Activated CD4-positive, alpha-beta T cell treated with anti-CD3 and anti-CD28 coated beads, Interleukin-2, amount 10 ng/mL, durations not matched to agents 24 days and 14 days (primary cell): ENCODE data around the gene EPHB3. TPM values are rescaled to one million over a fixed set of nuclear protein-coding genes. Genes with fewer than 3 reads are reported as not detected.

ENCODE experiments used
- DNase-seq: peaks from one replicate; pipeline ENCODE4 v3.0.0; 2022
- H3K27ac Mint-ChIP-seq: one replicate; pipeline ENCODE4 v1.8.0; 2022; ENCODE audit warnings: mild to moderate bottlenecking, mixed read lengths
- H3K27me3 Mint-ChIP-seq: one replicate; pipeline ENCODE4 v1.8.0; 2022; ENCODE audit warnings: mixed read lengths
- H3K36me3 Mint-ChIP-seq: one replicate; pipeline ENCODE4 v1.8.0; 2022; ENCODE audit warnings: low read depth, mild to moderate bottlenecking, mixed read lengths
- H3K4me1 Mint-ChIP-seq: one replicate; pipeline ENCODE4 v1.8.0; 2021; ENCODE audit warnings: mixed read lengths
- H3K4me3 Mint-ChIP-seq: one replicate; pipeline ENCODE4 v1.8.0; 2022; ENCODE audit warnings: mild to moderate bottlenecking, moderate library complexity, mixed read lengths
- H3K9me3 Mint-ChIP-seq: one replicate; pipeline ENCODE4 v1.8.0; 2021; ENCODE audit warnings: mixed read lengths
- intact Hi-C: fragments of 100-400 bp; cut with micrococcal nuclease; formaldehyde crosslinking; loops from one replicate; pipeline ENCODE4 v1.15.1; 2023
- total RNA-seq: library from RNA; stranded (reverse); gene quantifications from 2 replicates; pipeline ENCODE4 v1.2.3, GENCODE V29; 2022

The EPHB3 gene
- total RNA-seq, 1 donor from 2014 or later: 0.05 TPM

DNA sequence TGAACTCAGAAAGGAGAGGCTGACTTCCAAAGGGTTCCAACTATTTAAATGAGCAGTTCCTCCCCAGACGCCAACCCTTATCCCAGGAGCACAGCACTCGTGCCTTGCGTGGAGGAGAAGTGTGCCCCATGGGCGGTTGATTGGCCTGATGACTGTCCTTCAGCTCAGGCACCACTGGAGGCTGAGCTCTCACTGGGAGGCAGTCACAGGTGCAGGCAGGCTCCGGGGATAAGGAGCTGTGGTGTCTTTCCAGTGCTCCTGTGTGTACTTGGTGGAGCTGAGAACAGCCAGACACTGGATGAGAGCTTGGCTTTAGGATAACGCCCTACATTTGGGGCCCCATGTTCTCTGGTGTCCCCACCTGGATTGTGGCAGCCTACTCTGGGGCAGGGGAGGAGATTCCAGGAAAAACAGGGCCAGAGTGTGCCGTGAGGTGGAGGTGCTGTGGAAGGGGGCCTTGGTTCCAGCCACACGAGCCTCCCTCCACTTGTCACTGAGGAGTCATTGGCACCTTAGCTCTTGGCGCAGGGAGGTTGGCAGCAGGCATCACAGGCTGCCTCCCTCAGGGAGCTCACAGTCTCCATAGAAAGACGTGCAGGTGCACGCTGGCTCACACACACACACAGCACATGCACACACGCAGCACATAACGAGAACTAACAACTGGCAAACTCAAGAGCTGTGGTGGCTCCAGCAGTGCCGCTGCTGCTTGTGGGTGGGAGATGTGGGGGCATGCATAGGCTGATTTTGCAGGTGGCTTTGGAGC, 22.7 kb upstream of the EPHB3 start:
- H3K27ac Mint-ChIP-seq: no peak overlapping the region
- H3K9me3 Mint-ChIP-seq: no peaks in the 10 kb centered on the region
- DNase-seq: no peak
- H3K4me3 Mint-ChIP-seq: no peak overlapping the region
- peaks cover 40% of the 10 kb centered on the region for H3K27me3 Mint-ChIP-seq
- intact Hi-C loops: no loop called here
- H3K36me3 Mint-ChIP-seq: no peaks in the 10 kb centered on the region
- peaks cover 4% of the 10 kb centered on the region for H3K4me1 Mint-ChIP-seq

DNA sequence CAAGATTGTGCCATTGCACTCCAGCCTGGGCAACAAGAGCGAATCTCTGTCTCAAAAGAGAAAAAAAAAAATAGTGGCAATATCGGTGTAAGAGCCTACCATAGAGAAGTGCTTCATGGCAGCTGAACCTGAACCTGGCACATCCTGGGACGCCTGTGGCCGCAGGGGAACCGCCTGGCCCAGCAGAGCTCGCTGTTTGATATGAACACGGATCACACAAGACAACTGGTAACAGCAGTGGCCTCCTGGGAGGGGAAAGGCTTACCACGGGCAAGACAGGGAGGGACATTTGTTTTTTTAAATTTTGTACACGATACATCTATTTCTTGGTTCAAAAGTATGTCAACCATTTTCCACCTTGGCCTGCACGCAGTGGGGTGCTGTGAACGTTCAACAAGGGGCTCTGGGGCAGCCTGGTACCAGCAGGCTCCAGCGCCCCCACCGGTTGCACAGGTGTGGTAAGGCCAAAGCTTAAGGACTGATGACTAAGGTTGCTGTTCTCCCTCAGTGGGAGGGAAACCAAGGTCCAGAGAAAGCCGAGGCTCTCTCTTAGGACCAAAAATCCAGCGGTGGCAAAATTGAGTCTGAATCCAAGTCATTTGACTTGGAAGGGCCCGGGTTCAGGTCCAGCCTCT, 21.7 kb upstream of the EPHB3 start:
- intact Hi-C loops: loop anchor here (2.0 to 5.0 kb wide), 2 partner anchors 15 to 643 kb away; no protein-coding TSS in a partner anchor

DNA sequence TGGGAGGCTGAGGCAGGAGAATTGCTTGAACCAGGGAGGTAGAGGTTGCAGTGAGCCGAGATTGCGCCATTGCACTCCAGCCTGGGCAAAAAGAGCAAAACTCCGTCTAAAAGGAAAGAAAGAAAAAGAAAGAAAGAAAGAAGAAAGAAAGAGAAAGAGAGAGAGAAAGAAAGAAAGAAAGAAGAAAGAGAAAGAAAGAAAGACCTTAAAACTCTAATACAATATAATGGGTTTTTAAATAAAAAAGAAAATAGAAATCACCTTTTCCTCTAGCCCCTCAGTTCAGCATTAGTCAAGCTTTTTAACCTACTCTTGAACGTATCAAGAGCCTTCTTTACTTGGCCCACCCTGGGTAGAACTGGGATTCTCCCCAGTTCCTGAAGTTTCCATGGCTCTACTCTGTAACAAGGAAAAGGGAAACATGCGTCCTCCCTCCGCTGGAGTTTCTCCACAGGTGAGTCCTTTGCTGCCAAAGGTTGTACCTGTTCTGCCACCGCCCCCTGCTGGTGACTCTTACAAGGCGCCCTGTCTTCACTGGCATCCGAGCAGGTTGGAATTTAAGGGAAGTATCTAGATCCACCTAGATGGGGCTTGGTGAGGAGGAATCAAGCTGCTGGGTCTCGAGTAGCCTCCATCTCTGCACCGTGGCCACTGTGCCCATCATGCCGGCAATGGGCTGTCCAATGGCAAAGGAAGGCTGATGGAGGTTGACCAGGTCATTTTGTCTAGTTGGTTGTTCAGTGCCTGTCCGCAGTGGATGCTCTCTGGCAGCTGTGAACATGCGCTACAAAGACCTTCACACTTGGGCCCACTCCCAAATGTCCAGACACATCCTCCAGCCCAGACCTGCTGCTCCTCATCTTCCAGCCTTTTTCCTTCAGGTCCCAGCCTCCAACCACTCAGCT, 20.6 kb upstream of the EPHB3 start:
- no peaks in the 10 kb centered on the region for H3K36me3 Mint-ChIP-seq
- no peak overlapping the region for H3K4me3 Mint-ChIP-seq
- DNase-seq: peak; percentile 92
- H3K9me3 Mint-ChIP-seq: no peaks in the 10 kb centered on the region
- peaks cover 7% of the 10 kb centered on the region for H3K4me1 Mint-ChIP-seq
- intact Hi-C loops: loop anchor here (2.0 to 5.0 kb wide), 2 partner anchors 16 to 644 kb away; no protein-coding TSS in a partner anchor
- H3K27me3 Mint-ChIP-seq: peaks cover 37% of the 10 kb centered on the region
- no peak overlapping the region for H3K27ac Mint-ChIP-seq

More for the DNA sequence above, 21.7 kb upstream of the EPHB3 start:
- no peaks in the 10 kb centered on the region for H3K36me3 Mint-ChIP-seq
- no peak for DNase-seq
- H3K4me3 Mint-ChIP-seq: no peak overlapping the region
- peaks cover 7% of the 10 kb centered on the region for H3K4me1 Mint-ChIP-seq
- no peaks in the 10 kb centered on the region for H3K9me3 Mint-ChIP-seq
- peaks cover 36% of the 10 kb centered on the region for H3K27me3 Mint-ChIP-seq
- no peak overlapping the region for H3K27ac Mint-ChIP-seq

DNA sequence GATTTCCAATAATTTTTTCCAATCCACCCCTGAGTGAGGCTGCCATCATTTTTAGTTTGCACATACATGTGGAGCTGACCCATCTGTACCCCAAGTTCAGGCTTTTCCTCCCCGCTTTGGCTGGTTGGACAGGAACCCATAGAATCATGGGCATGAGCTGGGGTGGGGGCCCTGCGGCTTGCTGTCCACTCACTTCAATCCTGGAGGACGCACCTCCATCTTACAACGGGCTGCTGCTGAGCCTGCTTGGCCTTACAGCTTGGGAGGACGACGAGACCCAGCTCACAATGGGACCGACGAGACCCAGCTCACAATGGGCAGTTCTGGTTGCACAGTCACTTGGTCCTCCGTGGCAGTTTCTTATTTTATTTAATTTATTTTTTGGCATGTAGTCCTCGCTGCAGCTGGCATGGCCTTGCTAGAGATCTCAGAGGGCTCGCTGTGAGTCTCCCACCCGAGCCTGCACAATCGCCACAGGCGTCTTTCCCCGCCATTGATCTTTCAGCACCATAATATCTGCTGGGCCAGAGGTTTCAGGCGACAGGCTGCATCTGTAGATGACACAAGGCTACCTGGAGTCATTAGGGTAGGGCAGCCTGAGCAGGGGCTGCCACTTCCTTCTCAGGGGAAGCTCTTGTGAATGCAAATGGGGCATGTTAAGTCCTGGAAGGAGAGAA, 19.6 kb upstream of the EPHB3 start:
- Mint-ChIP-seq H3K4me1 (peaks cover 7% of the 10 kb centered on the region), H3K27me3 (peaks cover 33% of the 10 kb centered on the region), H3K9me3 (no peaks in the 10 kb centered on the region), H3K4me3 (no peak overlapping the region), H3K27ac (no peak overlapping the region), H3K36me3 (no peaks in the 10 kb centered on the region)
- DNase-seq: no peak
- intact Hi-C loops: loop anchor here (2.0 to 5.0 kb wide), 2 partner anchors 17 to 645 kb away; no protein-coding TSS in a partner anchor

DNA sequence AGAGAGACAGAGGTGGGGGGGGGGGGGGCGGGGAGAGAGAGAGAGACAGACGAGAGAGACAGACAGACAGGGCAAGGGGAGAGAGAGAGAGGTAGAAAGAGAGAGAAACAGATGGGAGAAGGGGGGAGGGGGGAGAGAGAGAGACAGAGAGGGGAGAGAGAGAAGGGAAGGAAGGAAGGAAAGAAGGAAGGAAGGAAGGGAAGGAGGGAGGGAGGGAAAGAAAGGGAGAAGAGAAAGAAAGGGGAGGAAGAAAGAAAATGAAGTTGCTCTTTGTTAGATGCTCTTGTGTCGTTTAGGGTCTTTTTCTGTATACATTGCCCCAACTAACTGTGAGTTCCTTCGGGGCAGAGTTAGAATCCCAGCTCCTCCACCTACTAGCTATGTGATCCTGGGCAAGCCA, 19.0 kb upstream of the EPHB3 start:
- no peak overlapping the region for H3K4me3 Mint-ChIP-seq
- intact Hi-C loops: loop anchor here (5.0 kb wide), 1 partner anchor 645 kb away; no protein-coding TSS in a partner anchor
- H3K27me3 Mint-ChIP-seq: peaks cover 29% of the 10 kb centered on the region
- no peak overlapping the region for H3K27ac Mint-ChIP-seq
- no peaks in the 10 kb centered on the region for H3K9me3 Mint-ChIP-seq
- peaks cover 7% of the 10 kb centered on the region for H3K4me1 Mint-ChIP-seq
- no peaks in the 10 kb centered on the region for H3K36me3 Mint-ChIP-seq
- DNase-seq: no peak

DNA sequence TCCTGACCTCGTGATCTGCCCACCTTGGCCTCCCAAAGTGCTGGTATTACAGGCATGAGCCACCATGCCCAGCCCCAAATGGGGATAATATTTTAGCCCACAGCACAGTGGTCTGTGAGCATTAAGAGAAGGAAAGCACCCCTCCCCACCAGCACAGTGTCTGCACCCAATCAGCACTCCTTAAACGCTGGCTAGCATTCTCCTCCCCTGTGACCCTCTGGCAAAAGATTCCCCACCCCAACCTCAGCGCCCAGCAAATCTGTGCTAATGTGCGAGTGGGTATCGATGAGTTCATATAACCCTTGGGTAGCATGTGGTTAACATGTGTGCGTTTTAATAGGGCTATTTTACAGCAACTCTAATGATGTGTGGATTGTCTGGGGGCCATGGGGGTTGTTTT, 18.3 kb upstream of the EPHB3 start:
- Mint-ChIP-seq H3K4me3 (no peak overlapping the region), H3K36me3 (no peaks in the 10 kb centered on the region), H3K4me1 (peaks cover 7% of the 10 kb centered on the region), H3K9me3 (no peaks in the 10 kb centered on the region), H3K27me3 (peaks cover 25% of the 10 kb centered on the region), H3K27ac (no peak overlapping the region)
- DNase-seq: no peak
- intact Hi-C loops: loop anchor here (5.0 kb wide), 1 partner anchor 646 kb away; no protein-coding TSS in a partner anchor

DNA sequence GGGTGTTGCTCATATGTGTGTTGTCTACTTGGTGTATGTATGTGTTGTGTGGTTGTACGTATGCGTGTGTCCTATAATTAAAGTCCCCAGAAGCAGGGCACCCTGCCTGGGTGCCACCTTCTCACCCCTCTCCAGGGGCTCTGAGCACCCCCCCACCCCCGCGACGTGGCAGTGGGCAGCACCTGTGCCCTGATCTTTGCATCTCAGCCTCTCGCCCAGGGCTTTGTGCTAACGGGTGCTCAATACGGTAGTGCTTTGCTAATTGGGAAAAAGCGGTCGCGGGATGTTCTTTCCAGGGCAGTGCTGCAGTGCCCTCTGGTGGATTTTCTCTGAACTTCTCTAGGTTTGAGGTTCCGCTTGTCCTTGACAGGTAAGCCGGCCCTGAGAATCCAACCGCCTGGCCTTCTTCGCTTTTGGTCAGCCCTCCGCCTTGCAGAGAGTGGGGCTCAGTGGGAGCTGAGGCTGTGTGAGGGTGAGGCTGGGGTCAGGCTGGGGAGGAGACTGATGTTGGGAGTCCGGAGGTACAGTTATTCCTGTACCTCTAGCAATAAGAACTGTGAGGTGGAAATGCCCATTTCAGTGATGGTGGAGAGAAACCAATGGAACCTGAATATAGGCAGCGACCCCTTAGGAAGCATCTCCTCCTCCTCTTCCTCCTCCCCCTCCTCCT, 17.6 kb upstream of the EPHB3 start:
- Mint-ChIP-seq H3K4me1 (peaks cover 7% of the 10 kb centered on the region), H3K27me3 (peaks cover 21% of the 10 kb centered on the region), H3K27ac (peak overlapping the region; percentile 20), H3K4me3 (no peak overlapping the region), H3K36me3 (no peaks in the 10 kb centered on the region), H3K9me3 (no peaks in the 10 kb centered on the region)
- intact Hi-C loops: loop anchor here (1.0 to 5.0 kb wide), 5 partner anchors 31 to 647 kb away; no protein-coding TSS in a partner anchor
- DNase-seq: peak; percentile 94

DNA sequence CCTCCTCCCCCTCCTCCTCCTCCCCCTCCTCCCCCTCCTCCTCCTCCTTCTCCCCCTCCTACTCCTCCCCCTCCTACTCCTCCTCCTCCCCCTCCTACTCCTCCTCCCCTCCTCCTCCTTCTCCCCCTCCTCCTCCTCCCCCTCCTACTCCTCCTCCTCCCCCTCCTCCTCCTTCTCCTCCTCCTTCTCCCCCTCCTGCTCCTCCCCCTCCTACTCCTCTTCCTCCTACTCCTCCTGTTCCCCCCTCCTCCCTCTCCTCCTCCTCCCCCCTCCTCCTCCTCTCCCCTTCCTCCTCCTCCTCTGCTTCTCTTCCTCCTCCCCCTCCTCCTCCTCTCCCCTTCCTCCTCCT, 17.1 kb upstream of the EPHB3 start:
- Mint-ChIP-seq H3K4me1 (peaks cover 7% of the 10 kb centered on the region), H3K36me3 (no peaks in the 10 kb centered on the region), H3K27ac (no peak overlapping the region), H3K4me3 (no peak overlapping the region), H3K9me3 (no peaks in the 10 kb centered on the region), H3K27me3 (peaks cover 21% of the 10 kb centered on the region)
- intact Hi-C loops: loop anchor here (1.0 to 5.0 kb wide), 5 partner anchors 31 to 647 kb away; no protein-coding TSS in a partner anchor
- no peak for DNase-seq

DNA sequence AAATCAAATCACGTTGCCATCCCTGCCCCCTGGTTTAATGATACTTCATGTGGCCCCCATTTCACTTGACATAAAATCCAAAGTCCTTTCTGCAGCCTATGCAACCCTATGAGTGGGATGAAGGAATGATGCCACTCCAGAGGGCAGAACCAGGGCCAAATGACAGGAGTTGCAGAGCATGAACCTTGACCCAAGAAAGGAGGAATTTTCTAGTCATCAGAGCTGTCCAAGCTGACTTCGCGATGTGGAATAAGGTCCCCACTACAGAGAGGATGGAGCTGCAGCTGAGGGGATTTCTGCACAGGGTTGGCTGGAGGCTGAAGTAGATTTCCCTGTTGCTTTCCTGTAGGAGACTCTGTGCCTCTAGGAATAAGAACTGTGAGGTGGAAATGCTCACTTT, 15.8 kb upstream of the EPHB3 start:
- Mint-ChIP-seq H3K27me3 (peaks cover 17% of the 10 kb centered on the region), H3K4me1 (peaks cover 7% of the 10 kb centered on the region), H3K36me3 (no peaks in the 10 kb centered on the region), H3K9me3 (no peaks in the 10 kb centered on the region), H3K27ac (no peak overlapping the region), H3K4me3 (no peak overlapping the region)
- no peak for DNase-seq
- intact Hi-C loops: no loop called here

DNA sequence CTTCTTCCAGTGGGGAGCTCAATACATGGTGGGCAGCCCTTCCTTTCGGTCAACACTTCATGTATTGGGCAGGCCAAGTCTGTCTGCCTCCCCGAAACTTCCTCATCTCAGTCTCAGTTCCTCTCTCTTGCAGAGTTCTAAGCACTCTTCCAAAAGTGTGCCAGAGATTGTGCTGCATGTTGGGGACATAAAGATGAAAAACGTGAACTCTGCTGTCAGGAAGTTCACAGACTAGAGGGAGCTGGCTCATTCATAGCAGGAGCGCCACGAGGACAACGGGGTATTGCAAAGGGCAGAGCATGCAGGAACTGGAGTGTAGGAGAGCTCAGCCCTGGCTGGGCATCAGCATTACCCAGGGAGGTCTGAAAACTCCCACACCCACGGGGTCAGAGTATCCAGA, 15.3 kb upstream of the EPHB3 start:
- H3K27ac Mint-ChIP-seq: no peak overlapping the region
- no peaks in the 10 kb centered on the region for H3K36me3 Mint-ChIP-seq
- no peaks in the 10 kb centered on the region for H3K9me3 Mint-ChIP-seq
- peaks cover 14% of the 10 kb centered on the region for H3K27me3 Mint-ChIP-seq
- no peak overlapping the region for H3K4me3 Mint-ChIP-seq
- DNase-seq: no peak
- peaks cover 5% of the 10 kb centered on the region for H3K4me1 Mint-ChIP-seq
- intact Hi-C loops: no loop called here

DNA sequence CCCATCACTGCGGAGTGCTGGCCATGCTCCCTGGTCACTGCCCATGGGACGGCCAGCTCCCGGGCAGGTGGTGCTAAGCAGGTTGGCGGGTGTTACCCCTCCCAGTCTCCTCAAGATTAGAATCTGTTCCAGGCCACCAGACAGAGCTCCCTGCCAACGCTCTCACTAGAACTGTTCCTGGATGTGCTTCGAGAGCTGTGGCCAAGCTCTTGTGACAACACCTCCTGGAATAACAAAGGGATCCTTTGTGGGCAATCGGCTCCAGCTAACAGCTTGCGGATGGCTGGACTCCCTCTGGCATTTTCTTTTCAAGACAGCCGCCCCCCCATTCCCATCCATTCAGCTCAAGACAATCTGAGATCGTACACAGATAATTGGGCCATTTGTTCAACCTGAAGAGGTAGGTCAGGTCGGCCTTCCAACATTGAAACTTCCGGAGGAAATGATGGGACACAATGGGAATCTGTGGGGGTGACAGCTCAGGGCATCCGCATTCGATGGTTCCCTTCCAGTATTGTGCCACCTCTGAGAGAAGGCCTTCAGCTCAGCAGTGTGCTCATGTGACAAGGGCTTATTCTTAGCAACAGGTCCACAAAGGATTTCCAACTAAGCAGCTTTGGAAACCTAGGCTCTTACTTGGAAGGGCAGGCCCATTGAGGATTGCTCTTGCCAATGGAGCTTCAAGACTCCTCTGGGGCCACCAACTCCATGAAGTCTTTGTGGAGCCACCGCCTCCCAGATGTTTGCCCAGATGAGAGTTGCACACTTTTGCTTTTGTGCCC, 11.6 kb upstream of the EPHB3 start:
- Mint-ChIP-seq H3K27me3 (peaks cover 10% of the 10 kb centered on the region), H3K4me1 (no peaks in the 10 kb centered on the region), H3K4me3 (no peak overlapping the region), H3K9me3 (no peaks in the 10 kb centered on the region), H3K36me3 (no peaks in the 10 kb centered on the region), H3K27ac (no peak overlapping the region)
- DNase-seq: no peak
- intact Hi-C loops: no loop called here

DNA sequence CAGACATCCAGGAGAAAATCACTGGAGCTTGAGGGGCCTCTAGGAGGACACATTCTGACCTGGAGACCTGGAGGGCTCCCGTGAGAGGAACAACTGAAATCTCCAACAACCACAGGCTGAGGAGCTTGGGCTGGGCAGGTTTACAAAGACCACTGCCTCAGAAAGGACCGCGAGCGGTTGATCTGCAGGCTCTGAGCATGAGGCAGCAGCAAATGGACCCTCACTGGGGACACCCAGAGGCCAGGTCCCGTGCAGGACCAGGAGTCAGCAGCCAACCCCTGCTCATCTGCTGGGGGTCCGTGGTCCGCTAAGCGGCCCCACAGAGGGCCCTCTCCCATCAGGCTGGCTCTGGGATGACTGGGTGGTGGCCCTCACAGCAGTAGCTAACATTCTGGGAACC, 10.5 kb upstream of the EPHB3 start:
- no peak overlapping the region for H3K27ac Mint-ChIP-seq
- no peaks in the 10 kb centered on the region for H3K4me1 Mint-ChIP-seq
- no peaks in the 10 kb centered on the region for H3K36me3 Mint-ChIP-seq
- H3K4me3 Mint-ChIP-seq: no peak overlapping the region
- DNase-seq: no peak
- intact Hi-C loops: no loop called here
- H3K27me3 Mint-ChIP-seq: peaks cover 8% of the 10 kb centered on the region
- no peaks in the 10 kb centered on the region for H3K9me3 Mint-ChIP-seq
